ENCODE results near the gene SYT1. TPM values are rescaled to one million over a fixed set of nuclear protein-coding genes. Genes with fewer than 3 reads are reported as not detected.

The SYT1 gene
- total and polyA plus RNA-seq, 12 donors = 0.03 to 0.36 (median 0.15) TPM; not detected in 5

- no peaks in the 10 kb centered on the region for H3K27me3 ChIP-seq
- intact Hi-C loops (cut with DNase I) = no loop called here
- WGBS, 2 donors = 59 to 67% methylated on average over 3 of the region's 3 CpGs
- H3K4me3 ChIP-seq = no peak overlapping the region
- H3K4me1 ChIP-seq = no peaks in the 10 kb centered on the region
- TF ChIP-seq CTCF (IDR thresholded peaks at IDR 0.05) = no peak
- ATAC-seq = peak in 3 of 8 donors; percentile 46 to 69 (median 53)
- H3K36me3 ChIP-seq = no peaks in the 10 kb centered on the region
- DNase-seq = no peak
- H3K27ac ChIP-seq = no peak overlapping the region
- H3K9me3 ChIP-seq = no peaks in the 10 kb centered on the region
Observed at GRCh38 chr12:78977304-78977867, 112.8 kb downstream of the SYT1 start.

DNA sequence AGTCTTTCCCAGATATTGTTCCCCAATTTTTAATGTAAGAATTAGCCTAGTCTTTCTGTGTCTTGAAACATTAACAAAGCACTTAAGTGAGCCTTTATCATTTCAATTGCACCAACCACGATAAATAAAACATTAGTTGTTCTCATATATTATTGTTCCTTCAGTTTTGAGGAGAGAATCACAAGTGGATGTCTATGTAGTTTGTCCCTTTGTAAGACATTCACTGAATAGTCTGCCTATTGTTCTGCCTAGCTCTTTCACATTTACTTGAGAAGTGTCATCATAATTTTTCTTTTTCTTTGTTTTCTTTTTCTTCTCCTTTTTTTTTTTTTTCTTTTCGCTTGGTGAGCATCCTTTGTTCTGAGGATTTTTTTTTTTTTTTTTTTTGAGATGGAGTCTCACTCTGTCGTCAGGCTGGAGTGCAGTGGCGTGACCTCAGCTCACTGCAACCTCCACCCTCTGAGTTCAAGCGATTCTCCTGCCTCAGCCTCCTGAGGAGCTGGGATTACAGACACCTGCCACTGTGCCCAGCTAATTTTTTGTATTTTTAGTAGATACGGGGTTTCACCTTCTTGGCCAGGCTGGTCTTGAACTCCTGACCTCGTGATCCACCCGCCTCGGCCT is 129.7 kb downstream of the SYT1 start:
- TF ChIP-seq CTCF (IDR thresholded peaks at IDR 0.05) = no peak
- WGBS, 2 donors = 93 to 95% methylated on average over 9 of the region's 9 CpGs
- H3K9me3 ChIP-seq = no peaks in the 10 kb centered on the region
- H3K27me3 ChIP-seq = no peaks in the 10 kb centered on the region
- H3K36me3 ChIP-seq = no peaks in the 10 kb centered on the region
- ATAC-seq = no peak
- no peaks in the 10 kb centered on the region for H3K4me1 ChIP-seq
- H3K27ac ChIP-seq = no peak overlapping the region
- DNase-seq = no peak
- intact Hi-C loops (cut with DNase I) = no loop called here
- H3K4me3 ChIP-seq = no peak overlapping the region

DNA sequence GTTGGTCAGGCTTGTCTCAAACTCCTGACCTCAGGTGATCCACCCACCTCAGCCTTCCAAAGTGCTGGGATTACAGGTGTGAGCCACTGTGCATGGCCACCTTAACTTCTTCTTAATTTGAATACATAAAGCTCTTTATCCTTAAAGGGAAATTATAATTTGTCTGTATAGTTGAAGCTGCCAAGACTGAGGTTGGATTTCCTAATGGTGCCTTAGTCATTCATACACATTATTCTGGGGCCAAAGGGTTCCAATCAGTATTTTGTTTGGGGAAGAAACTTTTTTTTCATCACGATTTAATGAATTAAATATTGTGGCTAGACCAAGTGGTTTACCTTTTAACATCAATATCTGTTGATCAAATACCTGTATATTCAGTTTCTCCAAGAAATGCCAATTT is 135.9 kb downstream of the SYT1 start:
- H3K4me1 ChIP-seq = no peaks in the 10 kb centered on the region
- H3K4me3 ChIP-seq = no peak overlapping the region
- no peak for TF ChIP-seq CTCF (IDR thresholded peaks at IDR 0.05)
- H3K36me3 ChIP-seq = no peaks in the 10 kb centered on the region
- no peaks in the 10 kb centered on the region for H3K27me3 ChIP-seq
- no peak overlapping the region for H3K27ac ChIP-seq
- DNase-seq = no peak
- H3K9me3 ChIP-seq = no peaks in the 10 kb centered on the region
- WGBS, 2 donors = 67 to 80% methylated on average over 1 of the region's 1 CpG
- intact Hi-C loops (cut with DNase I) = no loop called here
- ATAC-seq = no peak

DNA sequence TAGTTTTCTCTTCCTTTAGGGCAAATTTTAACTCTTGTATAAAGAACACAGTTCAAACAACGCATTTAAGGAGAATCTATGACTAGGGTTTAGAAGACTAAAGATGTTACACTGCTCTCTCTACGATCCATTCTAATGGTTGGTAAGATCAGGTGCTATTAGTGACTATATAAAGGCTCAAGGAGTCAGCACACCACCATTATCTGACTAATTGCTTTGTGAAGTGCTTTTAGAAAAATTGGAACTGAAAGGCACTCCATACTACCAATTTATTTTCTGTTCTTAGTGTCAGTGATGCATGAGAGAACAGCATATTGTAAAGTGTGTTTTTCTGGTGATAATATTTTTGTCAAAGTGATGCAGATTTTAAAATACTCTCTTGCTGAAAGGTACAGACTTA is 136.8 kb downstream of the SYT1 start:
- TF ChIP-seq CTCF (IDR thresholded peaks at IDR 0.05) = no peak
- no peak overlapping the region for H3K4me3 ChIP-seq
- no peaks in the 10 kb centered on the region for H3K4me1 ChIP-seq
- H3K27me3 ChIP-seq = no peaks in the 10 kb centered on the region
- ATAC-seq = no peak
- H3K36me3 ChIP-seq = no peaks in the 10 kb centered on the region
- 77 to 84% methylated on average over 2 of the region's 2 CpGs for WGBS, 2 donors
- intact Hi-C loops (cut with DNase I) = no loop called here
- no peaks in the 10 kb centered on the region for H3K9me3 ChIP-seq
- DNase-seq = no peak
- no peak overlapping the region for H3K27ac ChIP-seq

Data from heart right ventricle (tissue), 16 donors.